Left renal cortex interstitium (tissue), 4 donors: ENCODE results near the gene SLC25A48. TPM values are rescaled to one million over a fixed set of nuclear protein-coding genes. Genes with fewer than 3 reads are reported as not detected.
"Not testable (repeated sequence)": the region's sequence is repeated elsewhere in the genome, so short reads cannot be mapped to it uniquely, and the experiment has no call there.

Experiments used
- DNase-seq, 4 donors: peaks; one replicate each; pipeline ENCODE4 v3.0.0-alpha.2; 2013; ENCODE audit warnings: low read depth in 4 of 4, low spot score in 2 of 4, missing footprints in 1 of 4
- polyA plus RNA-seq, 4 donors: library from polyadenylated mRNA; unstranded; fragments of 120-200 nt; gene quantifications; one replicate each; pipeline ENCODE4 v1.2.1, GENCODE V29; 2013; ENCODE audit not compliant: insufficient read length in 4 of 4

The SLC25A48 gene
- polyA plus RNA-seq, 4 donors: 2.8 to 4.4 (median 3.9) TPM

DNA sequence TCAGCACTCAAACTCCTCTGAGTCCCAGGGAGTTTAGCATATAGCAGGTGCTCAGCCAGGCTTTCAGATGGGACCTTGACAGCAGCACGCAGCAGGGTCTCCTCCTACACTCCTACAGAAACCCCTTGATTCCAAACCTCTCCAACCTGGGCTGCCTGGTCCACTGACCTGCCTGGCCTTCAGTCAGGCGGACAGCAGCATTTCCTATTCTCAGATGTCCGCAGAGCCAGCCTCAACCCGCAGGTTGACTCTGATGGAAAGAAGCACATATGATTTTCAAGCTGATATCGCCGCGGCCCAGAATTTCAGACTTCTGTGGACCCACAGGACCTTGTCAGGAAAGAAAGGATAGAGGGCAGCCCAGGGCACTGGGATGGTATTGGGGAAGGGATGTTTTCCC, 5.3 kb upstream of the SLC25A48 start:
- DNase-seq: no peak

DNA sequence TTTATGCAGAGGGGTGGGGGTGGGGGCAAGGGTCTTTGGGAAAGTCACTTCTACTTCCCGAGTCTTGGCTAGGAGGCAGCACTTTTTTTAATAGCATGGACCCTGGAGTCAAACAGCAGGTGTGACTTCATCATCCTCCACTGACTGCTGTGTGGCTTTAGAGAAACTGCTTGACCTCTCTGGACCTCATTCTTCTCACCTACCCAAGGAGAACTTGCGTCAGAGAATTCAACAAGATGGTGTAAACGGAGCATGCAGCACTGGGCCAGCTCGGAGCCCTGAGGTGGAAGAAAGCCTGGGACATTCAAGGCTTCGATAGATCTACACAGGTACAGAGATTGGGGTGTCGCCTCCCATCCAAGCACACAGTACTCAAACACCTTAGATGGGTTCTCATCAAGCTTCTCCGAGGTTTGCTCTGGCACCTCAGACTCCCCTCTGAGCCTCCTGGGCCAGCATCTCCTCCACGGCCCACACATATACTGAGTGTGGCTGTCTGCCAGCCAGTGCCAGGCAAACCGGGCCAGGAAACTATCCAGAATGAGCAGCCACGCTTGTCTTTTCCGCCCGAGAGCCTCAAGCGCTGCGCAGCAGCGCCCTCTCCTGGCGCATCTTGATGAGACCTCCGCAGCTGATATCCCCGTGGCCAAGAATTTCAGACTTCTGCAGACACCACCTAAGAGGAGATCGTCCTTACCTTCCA, 4.6 kb upstream of the SLC25A48 start:
- peak in 3 of 4 donors; percentile 52 to 67 (median 52) for DNase-seq

DNA sequence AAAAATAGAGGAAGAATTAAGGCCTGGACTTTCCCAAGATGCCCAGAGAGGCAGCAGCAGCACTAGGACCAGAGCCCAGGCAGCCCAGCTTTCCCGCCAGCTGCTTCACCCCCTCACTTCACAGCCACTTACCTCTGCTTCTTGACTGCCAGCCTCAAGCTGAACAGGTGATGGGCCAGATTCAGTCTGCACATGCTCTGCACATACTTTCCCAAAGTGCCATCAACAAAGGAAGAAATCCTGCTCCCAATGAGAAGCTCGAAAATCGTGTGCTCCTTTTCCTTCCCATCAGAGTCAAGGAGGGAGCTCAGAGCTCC, 4.1 kb upstream of the SLC25A48 start:
- DNase-seq: no peak

DNA sequence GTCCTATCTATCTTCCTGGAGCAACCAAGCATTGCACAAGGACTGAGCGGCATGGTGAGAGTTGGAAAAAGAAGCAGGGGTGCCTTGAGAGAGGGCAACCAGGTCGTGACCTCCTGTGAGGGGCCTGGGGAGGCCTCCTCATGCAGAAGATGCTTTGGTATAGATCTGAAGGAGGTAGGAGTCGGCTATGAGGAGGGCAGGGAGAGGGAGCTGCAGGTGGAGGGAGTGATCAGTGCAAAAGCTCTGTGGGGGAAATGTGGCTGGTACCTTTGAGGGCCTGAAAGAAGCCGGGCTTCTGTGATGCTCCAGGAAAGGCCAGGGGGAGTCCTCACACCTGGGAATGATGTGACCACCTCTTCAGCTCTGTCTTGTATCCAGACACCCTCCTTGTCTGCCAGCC, 3.6 kb upstream of the SLC25A48 start:
- DNase-seq: no peak

DNA sequence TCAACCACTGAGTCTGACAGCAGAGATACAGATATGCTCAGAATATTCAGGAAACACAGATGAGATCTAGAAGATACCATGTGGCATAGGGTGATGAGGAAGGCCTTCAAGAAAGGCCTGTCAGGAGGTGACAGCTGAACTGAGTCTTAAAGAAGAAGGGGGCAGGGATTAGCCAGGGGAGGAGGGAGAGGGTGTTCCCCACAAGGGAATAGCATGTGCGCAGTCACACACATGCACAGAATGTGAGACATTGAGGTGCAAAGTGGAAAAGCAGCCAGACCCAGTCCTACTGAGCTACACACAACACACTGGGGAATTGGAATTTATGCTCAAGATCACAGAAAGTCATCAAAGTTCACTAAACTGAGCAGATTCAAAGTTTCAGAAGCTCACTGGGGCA, 3.0 kb upstream of the SLC25A48 start:
- no peak for DNase-seq

DNA sequence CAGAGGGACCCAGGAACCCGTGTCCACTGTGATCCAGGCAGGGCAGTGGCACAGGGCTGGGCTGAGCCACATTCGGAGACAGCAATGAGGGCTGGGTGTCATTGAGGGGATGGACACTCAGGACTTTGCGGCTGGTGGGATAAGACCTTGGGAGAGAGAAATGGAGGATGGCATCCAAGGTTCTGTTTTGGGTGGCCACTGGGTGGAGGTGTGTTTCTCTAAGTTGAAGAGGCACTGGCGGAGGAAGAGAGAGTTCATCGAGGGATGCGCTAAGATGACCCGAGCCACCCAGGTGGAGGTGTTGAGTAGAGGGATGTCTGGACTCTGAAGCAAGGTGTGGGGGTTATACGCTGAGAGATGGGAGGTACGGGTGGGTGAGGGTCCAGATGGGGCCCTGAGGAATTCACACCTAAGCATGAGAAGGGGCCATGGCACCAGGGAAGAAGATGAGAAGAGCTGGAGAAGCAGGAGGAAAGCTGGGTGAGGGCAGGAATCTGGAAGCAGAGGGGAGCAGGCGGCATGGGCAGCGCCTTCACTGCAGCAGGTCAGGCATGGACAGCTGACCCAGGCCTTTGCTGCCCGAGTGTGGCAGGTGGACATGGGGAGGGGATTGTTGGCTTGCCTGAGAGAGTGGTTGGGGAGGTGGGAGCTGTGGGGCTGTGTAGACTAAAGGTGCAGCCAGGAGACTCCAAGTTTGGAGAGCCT, 2.5 kb upstream of the SLC25A48 start:
- no peak for DNase-seq

DNA sequence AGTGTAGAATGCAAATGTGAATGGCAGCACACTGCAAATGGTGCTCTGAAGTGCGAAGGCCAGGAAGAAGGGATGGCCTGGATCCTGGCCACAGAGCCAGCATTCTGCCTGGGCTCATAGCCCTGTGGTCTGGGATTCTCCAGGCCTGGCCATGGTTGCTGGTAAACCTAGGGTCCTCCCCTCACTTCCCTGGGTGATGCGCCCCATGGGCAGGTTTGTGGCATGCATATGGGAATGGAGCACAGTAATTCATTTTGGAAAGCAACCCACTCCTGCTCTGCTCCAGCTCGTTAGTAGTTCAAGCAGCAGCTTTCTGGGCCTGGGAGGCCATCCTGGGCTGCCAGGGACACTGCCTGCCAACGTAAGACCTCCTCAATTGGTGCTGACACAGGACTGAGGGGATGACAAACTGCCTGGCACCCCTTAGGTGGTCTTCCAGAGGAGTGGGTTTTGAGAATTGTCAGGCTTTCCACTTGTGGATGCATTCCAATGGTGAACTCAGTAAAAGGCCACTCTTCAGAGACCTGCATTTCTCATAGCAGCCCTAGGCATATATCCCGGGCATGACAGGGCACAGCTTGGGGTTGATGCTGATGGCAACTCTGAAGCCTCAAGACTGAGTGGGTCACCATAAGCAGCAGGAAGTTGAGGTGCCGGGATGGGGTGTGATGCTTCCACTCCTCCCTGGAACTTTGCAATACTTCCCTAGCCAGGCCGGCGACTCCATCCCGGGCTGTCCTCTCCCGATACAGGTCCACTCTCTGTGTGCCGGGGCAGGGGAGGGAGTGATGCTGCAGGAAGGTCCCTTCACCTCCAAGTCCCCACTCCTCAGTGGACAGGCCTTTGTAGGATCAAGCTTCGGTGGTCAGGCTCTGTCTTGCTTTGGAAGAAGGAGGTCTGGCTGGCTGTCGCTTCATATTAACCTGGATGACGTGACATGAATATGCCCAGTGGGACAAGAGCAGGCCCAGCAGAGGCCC, 1.2 kb upstream of the SLC25A48 start:
- DNase-seq: no peak

DNA sequence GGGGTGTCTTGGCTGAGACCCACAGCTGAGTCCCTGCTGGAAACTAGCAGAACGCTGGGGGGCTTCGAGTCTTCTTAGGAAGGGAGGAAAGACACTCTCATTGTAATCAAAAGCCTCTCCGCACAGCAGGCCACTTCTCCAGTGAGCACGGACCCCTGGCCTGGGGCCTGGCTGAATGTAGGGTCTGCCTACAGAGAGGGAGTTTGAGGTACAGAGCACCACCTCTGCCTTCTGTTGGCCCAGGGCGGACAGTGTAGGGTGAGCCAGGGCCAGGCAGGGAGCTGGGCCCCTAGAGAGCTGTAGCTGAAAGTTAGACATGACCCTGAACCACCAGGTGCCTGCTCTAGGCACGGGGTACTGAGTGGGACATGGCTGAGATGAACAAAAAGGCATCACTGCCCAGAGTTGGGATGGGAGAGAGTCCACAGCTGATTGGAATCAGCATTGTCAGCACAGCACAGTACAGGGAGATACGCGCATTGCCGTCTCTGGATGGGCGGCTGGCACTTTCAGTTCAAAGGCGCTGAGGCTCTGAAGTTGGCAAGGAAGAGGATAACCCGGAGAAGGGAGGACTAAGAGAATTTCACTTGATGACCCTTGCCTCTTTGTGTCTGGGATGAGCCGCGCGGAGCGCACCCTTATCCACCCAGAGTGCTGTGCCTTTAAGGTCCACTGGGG, 363 bp upstream of the SLC25A48 start:
- no peak for DNase-seq

DNA sequence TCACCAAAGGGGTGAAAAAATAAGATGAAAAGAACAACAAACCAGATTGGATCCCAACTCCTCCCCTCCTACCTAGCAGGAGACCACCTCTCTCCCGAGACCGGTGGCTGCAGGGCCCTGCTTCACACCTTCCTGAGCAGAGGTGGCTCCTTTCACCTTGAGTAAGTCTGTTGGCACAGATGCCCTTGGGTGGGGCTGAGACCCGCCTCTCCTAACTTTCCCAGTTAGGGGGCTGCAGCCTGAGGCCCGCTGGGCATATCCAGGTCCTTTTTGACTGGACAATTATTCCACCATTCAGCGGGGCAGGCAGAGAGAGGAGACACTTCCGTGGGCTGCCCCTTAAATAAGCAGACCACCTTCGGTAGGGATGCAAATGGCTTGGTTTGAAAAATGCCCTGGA, 1.3 kb downstream of the SLC25A48 start:
- DNase-seq: no peak

DNA sequence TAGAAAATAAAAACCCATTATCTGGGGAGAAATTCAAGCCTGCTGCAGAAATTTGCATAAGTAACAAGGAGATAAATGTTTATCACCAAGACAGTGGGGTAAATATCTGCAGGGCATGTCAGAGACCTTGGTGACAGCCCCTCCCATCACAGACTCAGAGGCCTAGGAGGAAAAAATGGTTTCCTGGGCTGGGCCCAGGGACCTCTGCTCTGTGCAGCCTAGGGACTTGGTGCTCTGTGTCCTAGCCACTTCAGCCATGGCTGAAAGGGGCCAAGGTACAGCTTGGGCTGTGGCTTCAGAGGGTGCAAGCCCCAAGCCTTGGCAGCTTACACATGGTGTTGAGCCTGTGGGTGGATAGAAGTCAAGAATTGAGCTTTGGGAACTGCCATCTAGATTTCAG, 3.9 kb downstream of the SLC25A48 start:
- not testable (repeated sequence) for DNase-seq

DNA sequence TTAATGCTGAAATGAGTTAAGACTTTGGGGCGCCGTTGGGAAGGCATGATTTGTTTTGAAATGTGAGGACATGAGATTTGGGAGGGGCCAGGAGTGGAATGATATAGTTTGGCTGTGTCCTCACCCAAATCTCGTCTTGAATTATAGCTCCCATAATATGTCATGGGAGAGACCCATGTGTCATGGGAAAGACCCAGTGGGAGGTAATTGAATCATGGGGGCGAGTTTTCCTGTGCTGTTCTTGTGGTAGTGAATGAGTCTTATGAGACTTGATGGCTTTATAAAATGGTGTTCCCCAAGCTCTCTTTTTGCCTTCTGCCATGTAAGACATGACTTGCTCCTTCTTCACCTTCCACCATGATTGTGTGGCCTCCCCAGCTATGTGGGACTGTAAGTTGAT, 5.1 kb downstream of the SLC25A48 start:
- DNase-seq: no peak

DNA sequence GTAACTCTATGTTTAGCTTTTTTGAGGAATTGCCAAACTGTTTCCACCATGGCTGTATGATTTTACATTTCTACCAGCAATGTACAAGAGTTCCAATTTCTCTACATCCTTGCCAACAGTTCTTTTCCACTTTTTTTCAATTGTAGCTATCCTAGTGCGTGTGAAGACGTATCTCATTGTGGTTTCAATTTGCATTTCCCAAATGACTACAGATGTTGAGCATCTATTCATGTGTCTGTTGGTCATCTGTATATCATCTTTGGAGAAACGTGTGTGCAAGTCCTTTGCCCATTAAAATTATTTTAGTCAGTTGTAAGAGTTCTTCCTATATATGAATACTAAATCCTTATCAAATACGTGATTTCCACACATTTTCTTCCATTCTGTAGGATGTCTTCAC, 6.5 kb downstream of the SLC25A48 start:
- no peak for DNase-seq

DNA sequence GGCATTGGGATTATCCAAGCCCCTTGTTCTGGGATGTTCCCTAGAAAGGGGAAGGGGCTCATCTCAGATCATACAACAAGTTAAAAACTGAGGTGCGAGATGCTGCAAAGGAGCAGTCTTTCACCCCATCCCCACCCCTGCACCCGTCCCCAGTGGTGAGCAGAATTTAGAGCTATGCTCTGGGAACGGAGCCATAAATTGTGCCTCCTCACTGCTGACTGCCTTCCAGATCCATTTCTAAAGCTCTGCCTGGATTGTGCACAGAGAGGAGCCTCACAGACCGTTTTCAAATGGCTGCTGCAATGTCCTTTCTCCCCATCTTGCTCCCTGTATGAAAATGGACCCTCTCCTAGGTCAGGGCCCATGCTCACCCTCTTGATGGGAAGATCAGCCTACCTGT, 8.3 kb downstream of the SLC25A48 start:
- no peak for DNase-seq

DNA sequence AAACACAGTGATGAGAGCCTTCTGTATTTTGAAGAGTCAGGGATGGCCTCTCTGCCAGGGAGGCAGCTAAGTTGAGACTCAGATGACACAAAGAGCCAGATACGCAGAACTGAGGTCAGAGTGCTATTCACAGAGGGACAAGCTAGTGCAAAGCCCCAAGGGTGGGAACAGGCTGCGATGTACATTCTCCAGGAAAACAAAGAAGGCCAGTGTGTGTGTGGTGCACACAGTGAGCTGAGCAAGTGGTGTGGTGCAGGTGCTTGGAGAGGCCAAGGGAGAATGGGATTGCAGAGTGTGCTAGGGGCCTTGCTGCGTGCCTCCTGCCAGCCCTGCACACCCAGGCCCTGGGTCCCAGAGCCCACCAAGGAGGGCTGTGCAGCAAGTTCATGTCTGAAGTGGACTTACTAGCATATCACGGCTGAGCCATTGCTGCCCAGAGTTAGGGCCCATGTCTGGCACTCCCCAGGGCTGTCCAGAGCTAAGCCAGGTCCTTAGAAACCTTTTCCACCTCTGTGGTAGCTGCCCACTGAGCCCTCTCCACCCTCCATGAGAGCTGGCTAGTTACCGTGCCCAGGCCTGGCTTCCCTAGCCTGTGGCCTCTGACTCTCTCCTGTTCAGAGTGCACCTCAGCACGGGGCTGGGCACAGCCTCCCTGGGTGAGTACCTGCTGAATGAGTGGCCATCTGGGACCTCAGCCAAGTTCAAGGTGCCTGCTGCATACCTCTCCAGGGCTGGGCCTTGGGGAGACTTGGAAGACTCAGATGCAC, 9.3 kb downstream of the SLC25A48 start:
- DNase-seq: no peak

DNA sequence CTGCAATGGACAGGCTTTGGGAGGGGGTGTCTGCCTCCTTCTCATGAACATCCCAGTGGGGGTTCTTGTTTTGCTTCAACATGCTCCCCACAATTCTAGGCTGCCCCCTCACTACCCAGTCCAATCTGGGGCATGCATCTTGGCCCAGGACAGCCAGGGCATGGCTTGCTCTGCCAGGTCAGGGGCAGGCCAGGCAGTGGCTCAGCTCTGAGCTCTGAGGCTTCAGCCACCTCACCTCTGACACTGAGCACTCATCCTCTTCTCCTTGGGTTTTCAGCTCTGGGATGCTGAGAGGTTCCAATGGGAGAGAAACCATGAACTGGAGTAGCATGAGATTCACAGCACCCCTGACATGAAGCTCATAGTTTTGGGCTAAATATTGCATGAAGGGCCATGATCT, 11.8 kb downstream of the SLC25A48 start:
- DNase-seq: no peak

DNA sequence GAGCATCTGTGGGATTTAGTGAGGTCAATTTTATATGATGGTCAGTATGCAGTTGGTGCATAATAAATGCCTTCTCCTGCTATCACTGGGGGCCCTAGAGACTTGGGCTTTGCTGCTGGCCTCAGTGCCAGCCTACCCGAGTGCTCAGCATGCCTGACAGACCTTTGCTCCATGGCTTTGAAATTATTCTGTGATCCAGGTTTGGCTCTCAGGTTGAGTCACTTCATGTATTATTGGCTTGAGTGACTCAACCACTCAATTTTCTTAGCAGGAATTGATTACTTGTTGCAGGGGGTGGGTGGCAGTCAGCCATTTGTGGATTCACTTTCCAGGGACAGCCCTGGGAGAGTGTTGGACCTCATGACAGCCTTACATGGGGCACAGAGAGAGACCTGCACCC, 13.5 kb downstream of the SLC25A48 start:
- DNase-seq: no peak

DNA sequence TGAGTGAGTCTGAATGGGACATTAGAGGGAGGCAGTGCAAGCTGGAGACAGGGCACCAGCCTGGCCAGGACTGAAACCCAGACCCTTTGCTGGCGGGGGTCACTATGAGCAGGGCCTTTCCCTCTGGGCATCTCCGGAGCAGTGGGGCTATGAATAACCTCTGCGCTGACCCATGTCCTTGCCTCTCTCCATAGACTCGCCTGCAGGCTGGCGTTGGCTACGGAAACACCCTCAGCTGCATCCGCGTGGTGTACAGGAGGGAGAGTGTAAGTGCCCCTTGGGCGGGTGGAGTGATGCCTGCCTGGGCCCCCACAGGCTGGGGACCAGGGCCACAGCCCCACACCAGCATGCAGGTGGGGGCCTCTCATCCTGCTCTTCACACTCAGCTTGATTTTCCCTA, 15.8 kb downstream of the SLC25A48 start:
- DNase-seq: no peak

DNA sequence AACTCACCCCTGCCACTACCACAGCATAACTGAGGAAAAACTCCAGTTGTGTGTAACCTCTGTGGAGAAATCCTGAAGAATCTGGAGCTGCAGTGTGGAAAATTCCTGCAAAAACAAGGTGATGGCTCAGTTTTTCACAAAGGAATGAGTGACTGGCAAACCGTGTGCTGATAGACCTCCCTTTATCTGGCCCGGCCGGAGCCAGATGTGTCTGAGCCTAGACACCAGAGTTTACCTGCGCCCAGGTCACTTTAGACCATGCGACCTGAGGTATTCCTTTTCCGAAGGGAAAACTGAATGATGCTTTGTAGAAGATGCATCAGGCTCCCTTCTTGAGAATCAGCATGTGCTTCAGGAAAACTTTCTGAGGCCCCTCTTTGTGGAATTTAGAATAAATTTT, 16.2 kb downstream of the SLC25A48 start:
- no peak for DNase-seq

DNA sequence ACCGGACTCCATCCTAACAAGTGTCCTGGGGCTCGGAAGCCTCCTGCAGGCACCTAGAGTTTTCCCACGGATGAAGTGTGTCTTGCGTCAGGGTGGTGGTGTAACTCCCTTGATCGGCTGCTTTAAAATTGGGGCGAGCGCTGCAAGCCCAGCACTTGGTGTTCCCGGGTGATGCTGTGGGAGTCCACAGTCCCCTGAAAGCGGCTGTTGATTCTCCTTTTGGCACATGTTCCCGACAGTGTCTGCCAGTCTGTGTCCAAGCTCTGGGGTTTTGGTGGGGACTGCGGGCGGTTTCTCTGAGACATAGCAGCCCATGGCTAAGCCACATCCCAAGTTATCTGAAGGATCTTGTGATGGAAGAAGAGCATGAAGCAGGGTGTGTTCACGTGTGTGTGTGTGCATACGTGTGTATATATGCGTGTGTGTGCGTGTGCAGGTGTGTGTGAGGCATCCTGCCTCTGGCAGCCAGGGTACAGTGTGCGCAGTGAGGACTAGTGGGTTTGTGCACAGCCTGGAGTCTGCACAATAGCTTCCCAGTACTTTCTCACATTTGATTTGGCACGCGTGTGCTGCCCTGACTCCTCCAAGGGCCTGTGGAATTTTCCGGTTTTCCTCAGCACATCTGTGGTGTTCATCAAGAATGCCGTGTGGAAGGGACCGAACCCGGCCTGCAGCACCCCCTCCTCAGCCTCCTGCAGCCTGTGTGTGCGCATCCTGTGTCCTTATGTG, 16.9 kb downstream of the SLC25A48 start:
- no peak for DNase-seq
